ENCODE data around the gene MMP10. TPM values are rescaled to one million over a fixed set of nuclear protein-coding genes. Genes with fewer than 3 reads are reported as not detected.

Gene MMP10
- polyA plus RNA-seq (2011; rRNA removed) (0.87 and 0.97 TPM in 2 replicates), polyA minus RNA-seq (2011; rRNA and poly(A)+ RNA removed) (0.22 and 0.41 TPM in 2 replicates)

- H3K27me3 ChIP-seq (ENCODE audit: control insufficient read depth, insufficient read depth, low read length): no peaks in the 10 kb centered on the region
- no peak within 1 kb of the TSS for H3K4me3 ChIP-seq (ENCODE audit: low read depth, low read length)
- no peaks in the 10 kb centered on the region for H3K9me3 ChIP-seq (ENCODE audit: control insufficient read depth, insufficient read depth, low read length)
- CTCF ChIA-PET: interaction anchor here (0.8 to 2.3 kb wide), 7 partner anchors 8 to 111 kb away, joined by 3 to 11 read pairs (median 5); no protein-coding TSS in a partner anchor
- H3K27ac ChIP-seq (ENCODE audit: low read depth, low read length): no peak within 1 kb of the TSS
- POLR2A ChIA-PET: interaction anchor here (0.6 kb wide), 1 partner anchor 20 kb away, joined by 4 read pairs; no protein-coding TSS in a partner anchor
- DNase-seq (ENCODE audit: low read depth, low spot score): peak; percentile 23
- TF ChIP-seq CTCF (IDR thresholded peaks at IDR 0.05; ENCODE audit: low read depth, low read length): peak; percentile 75
These were observed at the start of gene MMP10 for GRCh38 chr11:102780491-102780918. Gene MMP10 (minus strand): TSS chr11:102780628. CDS start chr11:102780591, 37 bp downstream.

- POLR2A ChIA-PET: no interaction called here
- CTCF ChIA-PET: interaction anchor here (0.8 to 1.6 kb wide), 2 partner anchors 19 to 112 kb away, joined by 4 to 5 read pairs; no protein-coding TSS in a partner anchor
- H3K27me3 ChIP-seq (ENCODE audit: control insufficient read depth, insufficient read depth, low read length): no peaks in the 10 kb centered on the region
- H3K4me3 ChIP-seq (ENCODE audit: low read depth, low read length): no peak overlapping the region
- no peak overlapping the region for H3K27ac ChIP-seq (ENCODE audit: low read depth, low read length)
- DNase-seq (ENCODE audit: low read depth, low spot score): no peak
- peaks cover 6% of the 10 kb centered on the region; the same call in 1 of the 2 replicates for H3K9me3 ChIP-seq (ENCODE audit: control insufficient read depth, insufficient read depth, low read length)
- TF ChIP-seq CTCF (IDR thresholded peaks at IDR 0.05; ENCODE audit: low read depth, low read length): no peak
These were observed 49.0 kb upstream of the MMP10 start for GRCh38 chr11:102829316-102830000.

- ChIA-PET CTCF (interaction anchor here (1.1 kb wide), 1 partner anchor 117 kb away, joined by 3 read pairs; no protein-coding TSS in a partner anchor), POLR2A (no interaction called here)
- DNase-seq (ENCODE audit: low read depth, low spot score): no peak
- Histone ChIP-seq H3K9me3 (ENCODE audit: control insufficient read depth, insufficient read depth, low read length) (peaks cover 3% of the 10 kb centered on the region; the same call in 1 of the 2 replicates), H3K27ac (ENCODE audit: low read depth, low read length) (no peak overlapping the region), H3K27me3 (ENCODE audit: control insufficient read depth, insufficient read depth, low read length) (peaks cover 13% of the 10 kb centered on the region), H3K4me3 (ENCODE audit: low read depth, low read length) (no peak overlapping the region)
- TF ChIP-seq CTCF (IDR thresholded peaks at IDR 0.05; ENCODE audit: low read depth, low read length): no peak
These were observed 44.1 kb upstream of the MMP10 start for GRCh38 chr11:102824556-102824955.

GRCh38 chr11:102819491-102819890 is 39.1 kb upstream of the MMP10 start:
- no peak for TF ChIP-seq CTCF (IDR thresholded peaks at IDR 0.05; ENCODE audit: low read depth, low read length)
- Histone ChIP-seq H3K9me3 (ENCODE audit: control insufficient read depth, insufficient read depth, low read length) (no peaks in the 10 kb centered on the region), H3K27ac (ENCODE audit: low read depth, low read length) (no peak overlapping the region), H3K27me3 (ENCODE audit: control insufficient read depth, insufficient read depth, low read length) (peaks cover 13% of the 10 kb centered on the region), H3K4me3 (ENCODE audit: low read depth, low read length) (no peak overlapping the region)
- ChIA-PET CTCF (interaction anchor here (0.8 to 2.2 kb wide), 3 partner anchors 9 to 122 kb away, joined by 3 to 6 read pairs (median 3); no protein-coding TSS in a partner anchor), POLR2A (no interaction called here)
- no peak for DNase-seq (ENCODE audit: low read depth, low spot score)

- no peak for TF ChIP-seq CTCF (IDR thresholded peaks at IDR 0.05; ENCODE audit: low read depth, low read length)
- H3K9me3 ChIP-seq (ENCODE audit: control insufficient read depth, insufficient read depth, low read length): no peaks in the 10 kb centered on the region
- no peak overlapping the region for H3K4me3 ChIP-seq (ENCODE audit: low read depth, low read length)
- POLR2A ChIA-PET: no interaction called here
- H3K27ac ChIP-seq (ENCODE audit: low read depth, low read length): no peak overlapping the region
- no peak for DNase-seq (ENCODE audit: low read depth, low spot score)
- CTCF ChIA-PET: no interaction called here
- no peaks in the 10 kb centered on the region for H3K27me3 ChIP-seq (ENCODE audit: control insufficient read depth, insufficient read depth, low read length)
These were observed 33.1 kb upstream of the MMP10 start for GRCh38 chr11:102813484-102813883.
